Mesenchymal stem cell (in vitro differentiated cells and primary cell): ENCODE measurements around the gene CHCHD6.

Source experiments
- DNase-seq: peaks from one replicate; pipeline ENCODE4 v3.0.0-alpha.2; 2013
- H2AFZ ChIP-seq: one replicate; pipeline ENCODE4 v1.6.1; 2013; ENCODE audit warnings: low read depth, mild to moderate bottlenecking, control low read depth, inconsistent platforms, low read length, moderate library complexity
- H2AK5ac ChIP-seq: 2 replicates; pipeline ENCODE4 v1.6.1; 2013; ENCODE audit warnings: low read length, moderate library complexity, mild to moderate bottlenecking, inconsistent platforms; ENCODE audit not compliant: severe bottlenecking
- H2BK120ac ChIP-seq: one replicate; pipeline ENCODE4 v1.6.1; 2013; ENCODE audit warnings: low read depth, mild to moderate bottlenecking, inconsistent platforms, low read length, moderate library complexity
- H2BK12ac ChIP-seq, 2 experiments: one replicate each; pipeline ENCODE4 v1.6.1; 2013; ENCODE audit warnings: inconsistent platforms in 2 of 2, low read length in 2 of 2, mild to moderate bottlenecking in 2 of 2, moderate library complexity in 2 of 2, control low read depth in 1 of 2
- H2BK15ac ChIP-seq: one replicate; pipeline ENCODE4 v1.6.1; 2013; ENCODE audit warnings: mild to moderate bottlenecking, low read depth, inconsistent platforms; ENCODE audit not compliant: poor library complexity, severe bottlenecking
- H2BK5ac ChIP-seq: 2 replicates; pipeline ENCODE4 v1.6.1; 2013; ENCODE audit warnings: low read depth, mild to moderate bottlenecking, low read length, control low read depth, inconsistent platforms; ENCODE audit not compliant: poor library complexity, severe bottlenecking
- H3K14ac ChIP-seq, 2 experiments: one replicate each; pipeline ENCODE4 v1.6.1; 2013; ENCODE audit warnings: inconsistent platforms in 2 of 2, low read length in 2 of 2, control low read depth in 1 of 2, mild to moderate bottlenecking in 1 of 2, moderate library complexity in 1 of 2
- H3K18ac ChIP-seq, 2 experiments: one replicate each; pipeline ENCODE4 v1.6.1; 2013; ENCODE audit warnings: inconsistent platforms in 2 of 2, low read length in 2 of 2, control low read depth in 1 of 2, low read depth in 1 of 2, mild to moderate bottlenecking in 1 of 2
- H3K23ac ChIP-seq, 2 experiments: one replicate each; pipeline ENCODE4 v1.6.1; 2013; ENCODE audit warnings: inconsistent platforms in 2 of 2, low read length in 2 of 2, mild to moderate bottlenecking in 2 of 2, moderate library complexity in 2 of 2, control low read depth in 1 of 2
- H3K27ac ChIP-seq: 2 replicates; pipeline ENCODE4 v1.5.1; 2013; ENCODE audit warnings: mild to moderate bottlenecking, moderate library complexity, low read length, control low read depth, inconsistent platforms; ENCODE audit not compliant: poor library complexity, severe bottlenecking
- H3K27me3 ChIP-seq, 2 experiments: 2 replicates each; pipeline versions ENCODE4 v1.6.1 to v1.7.0; 2013; ENCODE audit warnings: low read length in 2 of 2, mild to moderate bottlenecking in 2 of 2, moderate library complexity in 2 of 2, control low read depth in 1 of 2, inconsistent platforms in 1 of 2; ENCODE audit not compliant: control insufficient read depth in 1 of 2, insufficient read depth in 1 of 2
- H3K36me3 ChIP-seq, 2 experiments: 2 replicates each; pipeline versions ENCODE4 v1.6.1 to v1.7.0; 2013; ENCODE audit warnings: low read length in 2 of 2, control low read depth in 1 of 2, inconsistent platforms in 1 of 2, low read depth in 1 of 2, mild to moderate bottlenecking in 1 of 2; ENCODE audit not compliant: insufficient read depth in 2 of 2, control insufficient read depth in 1 of 2
- H3K4ac ChIP-seq, 2 experiments: one replicate each; pipeline ENCODE4 v1.6.1; 2013; ENCODE audit warnings: inconsistent platforms in 2 of 2, low read length in 2 of 2, mild to moderate bottlenecking in 2 of 2, moderate library complexity in 2 of 2, control low read depth in 1 of 2, low read depth in 1 of 2
- H3K4me1 ChIP-seq: 2 replicates; pipeline ENCODE4 v1.6.1; 2013; ENCODE audit warnings: low read depth, low read length, control low read depth; ENCODE audit not compliant: control insufficient read depth, insufficient read depth
- H3K4me2 ChIP-seq: 2 replicates; pipeline ENCODE4 v1.6.1; 2013; ENCODE audit warnings: low read length, mild to moderate bottlenecking, inconsistent platforms; ENCODE audit not compliant: poor library complexity, severe bottlenecking
- H3K4me3 ChIP-seq, 2 experiments: 2 replicates each; pipeline versions ENCODE4 v1.5.1 to v1.7.0; 2013; ENCODE audit warnings: low read length in 2 of 2, mild to moderate bottlenecking in 2 of 2, control low read depth in 1 of 2, low read depth in 1 of 2; ENCODE audit not compliant: insufficient read depth in 1 of 2
- H3K79me1 ChIP-seq: replicated peaks from 2 replicates; pipeline ENCODE4 v1.6.1; 2013; ENCODE audit warnings: mild to moderate bottlenecking, control low read depth, low read length, inconsistent platforms; ENCODE audit not compliant: poor library complexity, severe bottlenecking
- H3K9ac ChIP-seq: 2 replicates; pipeline ENCODE4 v1.7.0; 2013; ENCODE audit warnings: mild to moderate bottlenecking, low read length, moderate library complexity
- H3K9me3 ChIP-seq: 2 replicates; pipeline ENCODE4 v1.7.0; 2013; ENCODE audit warnings: mild to moderate bottlenecking, low read length; ENCODE audit not compliant: control insufficient read depth
- H4K8ac ChIP-seq: one replicate; pipeline ENCODE4 v1.6.1; 2013; ENCODE audit warnings: inconsistent platforms, mild to moderate bottlenecking, low read length, moderate library complexity
- H4K91ac ChIP-seq: one replicate; pipeline ENCODE4 v1.6.1; 2013; ENCODE audit warnings: mild to moderate bottlenecking, low read length, inconsistent platforms
- WGBS: methylation state at CpG from one replicate; pipeline ENCODE4 v1.1.7; 2013; ENCODE audit warnings: mixed read lengths; 5-methylcytosine and 5-hydroxymethylcytosine counted together

The CHCHD6 gene

GRCh38 chr3:126661532-126662364, 42.3 kb upstream of the CHCHD6 start:
- H3K79me1 ChIP-seq = no peaks in the 10 kb centered on the region
- no peak overlapping the region for H2BK12ac ChIP-seq
- no peak for DNase-seq
- no peak overlapping the region for H3K27ac ChIP-seq
- no peak overlapping the region for H3K18ac ChIP-seq
- 78% methylated on average over 9 of the region's 11 CpGs for WGBS
- H3K4me2 ChIP-seq = no peak overlapping the region
- H2AFZ ChIP-seq = no peak overlapping the region
- H4K91ac ChIP-seq = peak overlapping the region; percentile 19
- no peak overlapping the region for H2BK120ac ChIP-seq
- H3K9ac ChIP-seq = no peak overlapping the region
- H3K14ac ChIP-seq = no peak overlapping the region
- no peak overlapping the region for H2BK5ac ChIP-seq
- H3K4me3 ChIP-seq = no peak overlapping the region
- H4K8ac ChIP-seq = no peak overlapping the region
- H3K4ac ChIP-seq = no peak overlapping the region
- no peaks in the 10 kb centered on the region for H3K36me3 ChIP-seq
- no peak overlapping the region for H2AK5ac ChIP-seq
- no peaks in the 10 kb centered on the region for H3K4me1 ChIP-seq
- H2BK15ac ChIP-seq = no peak overlapping the region
- H3K23ac ChIP-seq = no peak overlapping the region
- H3K27me3 ChIP-seq = peaks cover 54 to 80% of the 10 kb centered on the region in 2 experiments
- peaks cover 10% of the 10 kb centered on the region for H3K9me3 ChIP-seq

GRCh38 chr3:126663257-126663656, 40.8 kb upstream of the CHCHD6 start:
- H3K14ac ChIP-seq = no peak overlapping the region
- no peak overlapping the region for H3K9ac ChIP-seq
- no peak overlapping the region for H2BK15ac ChIP-seq
- H3K27ac ChIP-seq = no peak overlapping the region
- no peak overlapping the region for H2AK5ac ChIP-seq
- no peak overlapping the region for H2AFZ ChIP-seq
- no peak overlapping the region for H2BK5ac ChIP-seq
- no peak overlapping the region for H3K4ac ChIP-seq
- peak overlapping the region; percentile 71 for H4K91ac ChIP-seq
- no peak overlapping the region for H2BK12ac ChIP-seq
- DNase-seq = no peak
- H3K23ac ChIP-seq = no peak overlapping the region
- 80% methylated on average over 4 of the region's 4 CpGs for WGBS
- H3K27me3 ChIP-seq = peaks cover 52 to 78% of the 10 kb centered on the region in 2 experiments
- H4K8ac ChIP-seq = no peak overlapping the region
- H2BK120ac ChIP-seq = no peak overlapping the region
- no peaks in the 10 kb centered on the region for H3K36me3 ChIP-seq
- H3K4me3 ChIP-seq = no peak overlapping the region
- H3K79me1 ChIP-seq = no peaks in the 10 kb centered on the region
- H3K4me2 ChIP-seq = no peak overlapping the region
- H3K18ac ChIP-seq = no peak overlapping the region
- peaks cover 10% of the 10 kb centered on the region for H3K9me3 ChIP-seq
- no peaks in the 10 kb centered on the region for H3K4me1 ChIP-seq

- no peak overlapping the region for H3K27ac ChIP-seq
- 92% methylated on average over 8 of the region's 8 CpGs for WGBS
These were observed 40.3 kb upstream of the CHCHD6 start for GRCh38 chr3:126663750-126664149.

GRCh38 chr3:126664591-126665214, 39.3 kb upstream of the CHCHD6 start:
- 53% methylated on average over 5 of the region's 5 CpGs for WGBS
- H2AK5ac ChIP-seq = no peak overlapping the region
- H3K9ac ChIP-seq = peak overlapping the region; percentile 6
- no peak overlapping the region for H2BK5ac ChIP-seq
- H2AFZ ChIP-seq = no peak overlapping the region
- H3K27ac ChIP-seq = no peak overlapping the region
- no peak overlapping the region for H2BK12ac ChIP-seq
- H3K4me2 ChIP-seq = no peak overlapping the region
- peaks cover 48 to 68% of the 10 kb centered on the region in 2 experiments for H3K27me3 ChIP-seq
- no peak overlapping the region for H3K23ac ChIP-seq
- H3K9me3 ChIP-seq = peaks cover 10% of the 10 kb centered on the region
- no peak overlapping the region for H4K8ac ChIP-seq
- no peaks in the 10 kb centered on the region for H3K79me1 ChIP-seq
- H2BK120ac ChIP-seq = no peak overlapping the region
- no peak overlapping the region for H3K4me3 ChIP-seq
- no peak overlapping the region for H3K18ac ChIP-seq
- H3K36me3 ChIP-seq = no peaks in the 10 kb centered on the region
- peak; percentile 13 for DNase-seq
- H2BK15ac ChIP-seq = no peak overlapping the region
- H3K4ac ChIP-seq = no peak overlapping the region
- H3K14ac ChIP-seq = no peak overlapping the region
- no peak overlapping the region for H4K91ac ChIP-seq
- no peaks in the 10 kb centered on the region for H3K4me1 ChIP-seq

More at GRCh38 chr3:126663750-126664149, 40.3 kb upstream of the CHCHD6 start:
- Histone ChIP-seq H3K14ac (no peak overlapping the region), H3K36me3 (no peaks in the 10 kb centered on the region), H2BK15ac (no peak overlapping the region), H3K4me1 (no peaks in the 10 kb centered on the region), H4K91ac (no peak overlapping the region), H3K4me2 (no peak overlapping the region), H3K4ac (no peak overlapping the region), H3K9ac (no peak overlapping the region), H3K18ac (no peak overlapping the region), H4K8ac (no peak overlapping the region), H2AFZ (no peak overlapping the region), H2BK120ac (no peak overlapping the region), H3K9me3 (peaks cover 10% of the 10 kb centered on the region), H2BK12ac (no peak overlapping the region), H3K27me3 (peaks cover 49 to 73% of the 10 kb centered on the region in 2 experiments), H3K79me1 (no peaks in the 10 kb centered on the region), H2BK5ac (no peak overlapping the region), H2AK5ac (no peak overlapping the region), H3K4me3 (no peak overlapping the region), H3K23ac (no peak overlapping the region)
- no peak for DNase-seq
